Lung (tissue), 12 donors: Measurements from ENCODE around the gene CASZ1. TPM values are rescaled to one million over a fixed set of nuclear protein-coding genes. Genes with fewer than 3 reads are reported as not detected.

Experiments used
- ATAC-seq: fragments of 200-7000 bp; cut with Tn5 transposase; one replicate; pipeline ENCODE4 v1.9.1; 2020; ENCODE audit warnings: moderate number of reproducible peaks; ENCODE audit not compliant: insufficient read depth, low FRiP score
- DNase-seq, 3 donors: peaks; one replicate each; pipeline ENCODE4 v3.0.0-alpha.2; 2013 to 2017
- H3K27ac ChIP-seq, 2 donors: one replicate each; pipeline ENCODE4 v1.5.1; 2013; ENCODE audit warnings: mild to moderate bottlenecking in 2 of 2, moderate library complexity in 2 of 2, control low read depth in 1 of 2, inconsistent platforms in 1 of 2, low read depth in 1 of 2, low read length in 1 of 2
- H3K27me3 ChIP-seq, 3 donors: one replicate each; pipeline ENCODE4 v1.5.1; 2013; ENCODE audit warnings: low read length in 2 of 3; ENCODE audit not compliant: control insufficient read depth in 3 of 3, insufficient read depth in 3 of 3
- H3K36me3 ChIP-seq, 4 donors: one replicate each; pipeline ENCODE4 v1.5.1; 2013; ENCODE audit warnings: low read length in 4 of 4, mild to moderate bottlenecking in 1 of 4, moderate library complexity in 1 of 4; ENCODE audit not compliant: control insufficient read depth in 4 of 4, insufficient read depth in 4 of 4
- H3K4me1 ChIP-seq, 5 donors: one replicate each; pipeline ENCODE4 v1.5.1; 2013; ENCODE audit warnings: low read length in 5 of 5, mild to moderate bottlenecking in 2 of 5, moderate library complexity in 1 of 5; ENCODE audit not compliant: control insufficient read depth in 5 of 5, insufficient read depth in 5 of 5
- H3K4me3 ChIP-seq: one replicate; pipeline ENCODE4 v1.5.1; 2013; ENCODE audit warnings: mild to moderate bottlenecking, control low read depth, moderate library complexity
- H3K9ac ChIP-seq, 2 donors: one replicate each; pipeline ENCODE4 v1.5.1; 2013; ENCODE audit warnings: low read length in 2 of 2, control low read depth in 1 of 2; ENCODE audit not compliant: insufficient read depth in 1 of 2
- H3K9me3 ChIP-seq, 4 donors: one replicate each; pipeline ENCODE4 v1.5.1; 2013; ENCODE audit warnings: low read length in 3 of 4, mild to moderate bottlenecking in 1 of 4, moderate library complexity in 1 of 4; ENCODE audit not compliant: control insufficient read depth in 4 of 4, insufficient read depth in 3 of 4
- WGBS, 2 donors: extraction: QIAGEN DNeasy Blood & Tissue Kit; methylation state at CpG; one replicate each; pipeline ENCODE4 v1.1.7; 2013; 5-methylcytosine and 5-hydroxymethylcytosine counted together
- polyA plus RNA-seq, 2 donors: library from polyadenylated mRNA; stranded (reverse); fragments of 200-250 nt; gene quantifications; one replicate each; pipeline ENCODE4 v1.2.1, GENCODE V29; 2013
- total RNA-seq, 2 donors: library from RNA; depleted of rRNA in 1 of 2; stranded (reverse); fragments of >200 nt in 1 of 2; gene quantifications; one replicate each; pipeline ENCODE4 v1.2.1, GENCODE V29; 2014 to 2021
- TF ChIP-seq, protein P1 (sequence below): IDR thresholded peaks from 2 replicates; pipeline ENCODE4 v1.5.1; 2012; ENCODE audit warnings: mild to moderate bottlenecking; ENCODE audit errors: control extremely low read depth, extremely low read depth
- donor health status: control.
- donor health status: control.
- donor health status: Bipolar disorder and iron deficiency.
- donor health status: healthy.
- donor health status: DM: yes; HTN: yes; CAD: no.

CASZ1 gene
- total and polyA plus RNA-seq, 4 donors = 10.3 to 69.9 (median 40.5) TPM

DNA sequence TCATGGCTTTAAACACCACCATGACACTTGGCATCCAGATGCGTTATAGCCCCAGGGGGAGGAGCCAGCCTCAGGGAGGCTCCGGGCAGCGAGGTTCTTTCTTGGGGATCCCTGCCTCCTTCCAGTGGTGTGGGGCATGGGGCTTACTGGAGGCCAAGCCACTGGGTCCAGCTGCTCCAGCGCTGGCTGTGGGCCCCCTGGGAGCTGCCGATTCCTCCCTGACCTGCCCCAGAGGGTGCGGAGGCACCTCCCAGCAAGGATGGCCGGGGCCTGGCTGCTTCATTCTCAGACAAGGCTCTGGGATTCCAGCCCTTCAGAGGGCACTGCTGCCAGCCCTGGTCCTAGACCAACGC lies 162.4 kb downstream of the CASZ1 start:
- ATAC-seq = no peak
- Histone ChIP-seq H3K27me3 (peaks cover 0 to 5% (median 0%) of the 10 kb centered on the region in 3 donors), H3K9ac (no peak overlapping the region), H3K9me3 (no peaks in the 10 kb centered on the region), H3K27ac (peak overlapping the region in 1 of 2 donors; percentile 79), H3K4me1 (peaks cover 0 to 60% (median 10%) of the 10 kb centered on the region in 5 donors), H3K36me3 (peaks cover 0 to 29% (median 8%) of the 10 kb centered on the region in 4 donors), H3K4me3 (no peak overlapping the region)
- DNase-seq = no peak
- TF ChIP-seq, protein P1, sequence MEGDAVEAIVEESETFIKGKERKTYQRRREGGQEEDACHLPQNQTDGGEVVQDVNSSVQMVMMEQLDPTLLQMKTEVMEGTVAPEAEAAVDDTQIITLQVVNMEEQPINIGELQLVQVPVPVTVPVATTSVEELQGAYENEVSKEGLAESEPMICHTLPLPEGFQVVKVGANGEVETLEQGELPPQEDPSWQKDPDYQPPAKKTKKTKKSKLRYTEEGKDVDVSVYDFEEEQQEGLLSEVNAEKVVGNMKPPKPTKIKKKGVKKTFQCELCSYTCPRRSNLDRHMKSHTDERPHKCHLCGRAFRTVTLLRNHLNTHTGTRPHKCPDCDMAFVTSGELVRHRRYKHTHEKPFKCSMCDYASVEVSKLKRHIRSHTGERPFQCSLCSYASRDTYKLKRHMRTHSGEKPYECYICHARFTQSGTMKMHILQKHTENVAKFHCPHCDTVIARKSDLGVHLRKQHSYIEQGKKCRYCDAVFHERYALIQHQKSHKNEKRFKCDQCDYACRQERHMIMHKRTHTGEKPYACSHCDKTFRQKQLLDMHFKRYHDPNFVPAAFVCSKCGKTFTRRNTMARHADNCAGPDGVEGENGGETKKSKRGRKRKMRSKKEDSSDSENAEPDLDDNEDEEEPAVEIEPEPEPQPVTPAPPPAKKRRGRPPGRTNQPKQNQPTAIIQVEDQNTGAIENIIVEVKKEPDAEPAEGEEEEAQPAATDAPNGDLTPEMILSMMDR = no peak
- whole genome bisulfite sequencing, 2 donors = 94 to 96% methylated on average over 8 of the region's 8 CpGs

DNA sequence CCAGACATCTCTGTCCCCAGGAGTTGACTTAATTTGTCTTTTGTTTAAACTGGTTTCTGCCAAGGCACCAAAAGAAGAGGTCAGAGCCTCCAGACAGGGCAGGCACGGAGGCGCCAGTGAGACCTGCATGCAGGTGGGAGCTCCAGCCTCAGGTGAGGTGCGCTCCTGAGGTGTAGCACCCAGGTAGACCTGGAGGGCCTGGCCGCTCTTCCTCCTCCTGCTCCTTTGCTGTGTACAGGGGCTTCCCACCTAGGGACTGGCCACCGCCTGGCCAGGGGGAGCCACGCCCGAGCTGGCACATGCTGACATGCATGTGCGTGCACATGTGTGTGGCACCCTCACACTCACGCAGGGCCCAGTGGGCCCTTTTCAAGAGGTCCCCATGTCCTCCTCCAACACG lies 163.0 kb downstream of the CASZ1 start:
- WGBS, 2 donors = 96 to 99% methylated on average over 10 of the region's 10 CpGs
- TF ChIP-seq, protein P1 = no peak
- Histone ChIP-seq H3K27me3 (peaks cover 0 to 5% (median 0%) of the 10 kb centered on the region in 3 donors), H3K9me3 (no peaks in the 10 kb centered on the region), H3K4me3 (no peak overlapping the region), H3K36me3 (peaks cover 0 to 24% (median 8%) of the 10 kb centered on the region in 4 donors), H3K27ac (no peak overlapping the region), H3K9ac (no peak overlapping the region), H3K4me1 (peaks cover 0 to 66% (median 10%) of the 10 kb centered on the region in 5 donors)
- DNase-seq = no peak
- no peak for ATAC-seq

DNA sequence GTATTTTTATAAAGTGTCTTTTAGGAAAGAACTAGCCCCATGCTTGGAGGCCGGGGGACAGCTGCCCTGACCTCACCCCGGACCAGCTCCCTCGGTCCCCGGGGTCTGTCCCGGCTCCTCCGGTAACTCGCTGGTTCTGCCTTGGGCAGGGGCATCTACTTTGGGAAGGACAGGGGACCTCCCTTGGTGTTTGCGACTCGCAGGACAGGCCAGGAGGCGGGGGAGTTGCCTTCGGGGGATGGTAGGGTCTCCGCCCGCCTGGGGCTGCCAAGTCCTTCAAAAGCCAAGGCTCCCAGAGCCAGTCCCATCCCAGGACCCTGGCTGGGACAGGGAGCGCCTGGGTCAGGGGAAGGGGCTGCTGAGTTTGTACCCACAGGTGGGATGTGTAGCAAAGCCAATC lies 163.8 kb downstream of the CASZ1 start:
- WGBS, 2 donors = 80 to 88% methylated on average over 14 of the region's 14 CpGs

More for the DNA sequence above, 163.8 kb downstream of the CASZ1 start:
- Histone ChIP-seq H3K36me3 (peaks cover 0 to 22% (median 8%) of the 10 kb centered on the region in 4 donors), H3K27ac (no peak overlapping the region), H3K9ac (no peak overlapping the region), H3K4me3 (no peak overlapping the region), H3K9me3 (no peaks in the 10 kb centered on the region), H3K4me1 (peaks cover 0 to 65% (median 10%) of the 10 kb centered on the region in 5 donors), H3K27me3 (peaks cover 0 to under 1% (median 0%) of the 10 kb centered on the region in 3 donors)
- DNase-seq (peak in 1 of 3 donors; percentile 26), ATAC-seq (no peak)
- TF ChIP-seq, protein P1 = no peak
